Lung microvascular endothelial cell (primary cell): ENCODE results near the gene TP53I13. TPM values are rescaled to one million over a fixed set of nuclear protein-coding genes. Genes with fewer than 3 reads are reported as not detected.
A peak's percentile ranks its signal among the peaks of the same experiment; 100 is the strongest.
"Not testable (repeated sequence)": the region's sequence is repeated elsewhere in the genome, so short reads cannot be mapped to it uniquely, and the experiment has no call there.

Experiments used
- DNase-seq, 2 donors: peaks; one replicate each; pipeline versions ENCODE4 v3.0.0 to v3.0.0-alpha.2; 2010; ENCODE audit warnings: low read depth in 2 of 2
- total RNA-seq: library from RNA; depleted of rRNA; stranded (reverse); fragments of >200 nt; gene quantifications from 2 replicates; pipeline ENCODE4 v1.2.1, GENCODE V29; 2014

TP53I13 gene
- total RNA-seq = 17.7 and 29.2 TPM in 2 replicates

- peak; percentile 71 for DNase-seq
These were observed at the start of gene TP53I13 for GRCh38 chr17:29568331-29569244. TSS of gene TP53I13 (plus strand) at chr17:29568701. CDS start at chr17:29568759, 58 bp downstream.

DNA sequence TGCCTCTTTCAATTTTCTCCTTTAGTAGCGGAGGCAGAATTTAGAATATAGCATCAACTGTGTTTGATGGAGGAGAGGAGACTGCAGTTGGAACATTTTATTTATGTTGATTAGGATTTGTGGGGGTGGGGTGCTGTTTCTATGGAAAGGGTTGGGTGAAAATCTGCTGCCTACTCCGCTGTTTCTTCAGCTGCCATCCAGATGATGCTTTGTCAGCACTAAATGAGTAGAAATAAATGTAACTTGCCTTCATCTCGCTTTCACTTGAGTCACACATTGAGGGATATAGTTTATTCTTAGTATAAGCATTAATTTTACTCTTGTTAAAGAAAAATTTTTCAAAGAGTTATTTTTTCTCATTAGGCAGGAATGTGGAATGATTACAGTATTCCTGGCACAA lies 43.8 kb upstream of the TP53I13 start:
- DNase-seq = no peak

- DNase-seq = no peak
These were observed 42.2 kb upstream of the TP53I13 start for GRCh38 chr17:29526322-29526721.

DNA sequence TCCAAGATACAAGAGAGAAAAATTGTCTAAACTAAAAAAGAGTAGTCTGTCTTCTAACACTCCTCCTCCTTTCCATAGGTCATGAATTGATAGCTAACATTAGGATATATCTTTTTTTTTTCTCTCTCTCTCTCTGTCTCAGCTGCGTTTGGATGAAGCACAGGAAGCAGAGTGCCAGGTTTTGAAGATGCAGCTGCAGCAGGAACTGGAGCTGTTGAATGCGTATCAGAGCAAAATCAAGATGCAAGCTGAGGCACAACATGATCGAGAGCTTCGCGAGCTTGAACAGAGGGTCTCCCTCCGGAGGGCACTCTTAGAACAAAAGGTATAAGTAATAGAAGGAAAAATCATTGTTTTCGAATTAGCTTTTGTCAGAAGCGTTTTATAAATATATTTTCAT lies 34.5 kb upstream of the TP53I13 start:
- DNase-seq = no peak

DNA sequence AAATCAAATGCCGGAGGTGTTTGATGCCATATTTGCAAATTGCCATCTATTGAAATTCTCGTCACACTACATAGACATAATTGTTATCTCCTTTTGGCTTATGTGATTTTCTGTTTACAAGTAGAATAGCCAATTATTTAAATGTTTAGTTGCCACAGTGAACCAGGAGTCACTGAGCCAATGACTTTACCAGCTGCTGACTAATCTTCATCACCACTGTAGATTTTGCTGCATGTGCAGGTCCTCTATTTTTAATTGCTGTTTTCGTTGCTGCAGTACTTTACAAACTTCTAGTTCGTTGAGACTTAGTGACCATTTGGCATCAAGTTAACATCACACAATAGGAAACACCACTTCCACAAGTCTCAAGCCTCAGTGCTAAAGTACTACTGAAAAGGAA lies 24.4 kb upstream of the TP53I13 start:
- DNase-seq = no peak

DNA sequence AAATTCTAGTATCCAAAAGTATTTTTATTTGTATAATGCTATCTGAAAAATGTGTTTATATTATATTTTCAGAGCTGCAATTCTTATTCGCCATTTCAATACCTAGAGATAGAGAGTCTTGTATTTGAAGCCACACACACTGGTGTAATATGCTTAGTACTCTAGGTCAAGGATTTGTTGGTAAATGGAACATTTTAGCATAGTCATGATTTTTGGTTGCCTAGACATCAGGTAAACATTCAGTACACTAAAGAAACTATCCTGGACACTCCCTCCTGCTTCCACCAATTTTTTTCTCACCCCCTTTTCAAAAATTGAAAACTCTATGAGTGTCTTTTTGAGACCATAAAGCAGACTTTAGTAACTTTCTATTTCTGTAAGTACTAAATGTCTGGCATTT lies 22.4 kb upstream of the TP53I13 start:
- peak; percentile 8 to 43 for DNase-seq

DNA sequence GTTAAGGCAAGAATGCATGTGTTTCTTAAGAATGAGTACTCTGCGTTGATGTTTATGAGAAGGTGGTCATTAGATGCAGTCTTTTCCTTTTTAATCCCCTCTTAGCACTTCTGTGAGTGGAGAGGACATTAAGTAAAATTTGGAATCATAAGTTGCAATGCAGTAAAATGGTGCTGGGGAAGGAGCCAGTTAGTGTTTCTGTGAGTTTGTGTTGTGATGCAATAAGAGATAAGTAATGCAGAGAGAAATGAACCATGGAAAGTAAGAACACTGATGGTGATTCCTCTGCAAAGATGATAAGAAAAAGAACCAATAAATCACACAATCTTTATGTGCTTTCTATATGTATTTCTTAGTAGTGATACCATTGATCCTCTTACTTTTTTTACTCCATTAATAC lies 21.7 kb upstream of the TP53I13 start:
- DNase-seq = no peak

DNA sequence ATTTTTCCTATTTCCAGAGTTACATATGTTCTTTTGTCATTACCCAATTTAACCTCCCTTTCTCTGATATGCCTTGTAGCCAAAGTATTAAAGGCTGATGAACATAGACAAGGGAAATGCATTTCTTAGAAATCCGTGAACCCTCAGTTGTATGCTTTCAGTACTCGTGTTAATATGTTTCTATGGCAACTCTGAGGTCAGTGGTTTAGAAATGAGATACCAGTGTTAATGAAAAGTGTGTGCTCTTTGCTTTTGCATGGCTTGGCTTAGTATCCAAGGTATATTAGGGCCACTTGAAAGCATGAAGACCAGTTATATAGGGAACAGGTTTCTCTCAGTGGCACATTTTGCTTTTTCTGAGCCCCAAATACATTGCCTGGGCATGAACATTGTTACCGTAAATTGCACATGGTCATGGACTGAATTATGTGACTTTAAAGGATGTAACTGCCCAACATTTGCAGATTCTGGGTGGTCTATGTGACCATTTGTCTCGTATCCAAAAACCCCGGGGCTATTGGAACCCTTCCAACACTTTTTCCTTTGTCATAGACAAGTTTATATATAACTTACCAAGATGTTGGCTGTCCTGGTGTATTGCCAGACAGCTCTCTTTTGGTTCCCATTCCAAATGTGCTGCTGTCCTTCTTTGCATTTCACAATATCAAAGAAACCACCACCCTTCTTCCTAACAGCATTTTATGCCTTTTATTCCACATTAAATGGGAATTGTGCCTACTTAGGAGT lies 19.2 kb upstream of the TP53I13 start:
- no peak for DNase-seq

DNA sequence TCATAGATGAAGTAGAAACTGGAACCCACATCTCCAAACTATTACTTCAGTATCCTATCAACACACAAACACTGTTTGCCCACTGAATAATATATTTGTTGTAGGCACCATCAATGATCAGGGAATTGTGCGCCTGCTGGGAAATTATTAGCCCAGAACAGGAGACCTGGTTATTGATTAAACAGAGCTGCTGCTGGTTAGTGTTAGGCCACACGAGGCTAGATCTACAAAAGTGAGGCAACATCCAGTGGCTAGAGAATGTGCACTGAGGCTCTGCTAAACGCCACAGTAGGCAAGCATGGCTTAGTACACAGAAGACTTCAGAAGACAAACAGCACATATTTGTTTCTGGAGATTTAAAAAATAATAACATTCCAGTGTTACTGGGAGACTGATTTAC lies 12.7 kb upstream of the TP53I13 start:
- no peak for DNase-seq

DNA sequence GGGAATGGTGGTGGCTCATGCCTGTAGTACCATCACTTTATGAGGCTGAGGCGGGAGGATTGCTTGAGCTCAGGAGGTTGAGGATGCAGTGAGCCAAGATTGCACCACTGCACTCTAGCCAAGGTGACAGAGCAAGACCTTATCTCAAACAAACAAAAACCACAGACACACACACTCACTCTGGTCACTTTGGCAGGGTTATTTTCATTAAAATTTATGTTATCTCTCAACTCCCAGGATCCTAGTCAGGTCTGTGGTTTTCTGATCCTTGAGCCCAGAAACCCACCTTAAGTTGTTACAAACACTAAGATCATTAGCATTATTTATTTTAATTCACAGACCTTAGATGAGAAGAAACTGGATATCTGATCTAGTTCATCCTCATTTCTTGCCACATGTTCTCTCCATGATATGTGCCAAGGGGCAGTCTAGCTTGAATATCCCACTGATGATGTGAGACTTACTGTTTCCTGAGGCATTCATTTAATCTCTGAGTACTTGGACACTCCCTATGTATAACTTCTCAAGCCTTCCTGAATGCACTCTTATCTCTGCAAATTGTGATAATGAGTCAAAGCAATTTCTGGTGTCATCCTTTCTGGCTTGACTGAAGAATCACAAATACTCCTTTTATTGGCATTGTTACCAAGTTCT lies 11.3 kb upstream of the TP53I13 start:
- DNase-seq = no peak

GRCh38 chr17:29557739-29558116 lies 10.8 kb upstream of the TP53I13 start:
- DNase-seq = no peak

GRCh38 chr17:29558139-29558538 lies 10.4 kb upstream of the TP53I13 start:
- not testable (repeated sequence) for DNase-seq

DNA sequence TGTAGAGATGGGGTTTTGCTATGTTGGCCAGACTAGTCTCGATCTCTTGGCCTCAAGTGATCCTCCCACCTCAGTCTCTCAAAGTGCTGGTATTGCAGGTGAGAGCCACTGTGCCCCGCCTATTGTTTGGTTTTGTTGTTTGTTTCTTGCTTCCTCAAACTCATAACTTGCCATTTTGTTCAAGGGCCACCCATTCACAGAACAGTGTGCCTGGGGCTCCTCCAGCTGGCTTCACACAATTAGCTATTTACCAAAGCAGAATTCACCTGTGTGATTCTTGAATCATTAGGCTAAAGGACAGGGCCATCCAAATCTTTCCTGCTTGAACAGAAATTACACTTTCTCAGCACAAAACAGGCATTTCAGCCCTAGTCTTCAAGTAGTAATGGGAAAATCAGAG lies 8.9 kb upstream of the TP53I13 start:
- no peak for DNase-seq

- DNase-seq = no peak
These were observed 8.2 kb upstream of the TP53I13 start for GRCh38 chr17:29560316-29560715.

DNA sequence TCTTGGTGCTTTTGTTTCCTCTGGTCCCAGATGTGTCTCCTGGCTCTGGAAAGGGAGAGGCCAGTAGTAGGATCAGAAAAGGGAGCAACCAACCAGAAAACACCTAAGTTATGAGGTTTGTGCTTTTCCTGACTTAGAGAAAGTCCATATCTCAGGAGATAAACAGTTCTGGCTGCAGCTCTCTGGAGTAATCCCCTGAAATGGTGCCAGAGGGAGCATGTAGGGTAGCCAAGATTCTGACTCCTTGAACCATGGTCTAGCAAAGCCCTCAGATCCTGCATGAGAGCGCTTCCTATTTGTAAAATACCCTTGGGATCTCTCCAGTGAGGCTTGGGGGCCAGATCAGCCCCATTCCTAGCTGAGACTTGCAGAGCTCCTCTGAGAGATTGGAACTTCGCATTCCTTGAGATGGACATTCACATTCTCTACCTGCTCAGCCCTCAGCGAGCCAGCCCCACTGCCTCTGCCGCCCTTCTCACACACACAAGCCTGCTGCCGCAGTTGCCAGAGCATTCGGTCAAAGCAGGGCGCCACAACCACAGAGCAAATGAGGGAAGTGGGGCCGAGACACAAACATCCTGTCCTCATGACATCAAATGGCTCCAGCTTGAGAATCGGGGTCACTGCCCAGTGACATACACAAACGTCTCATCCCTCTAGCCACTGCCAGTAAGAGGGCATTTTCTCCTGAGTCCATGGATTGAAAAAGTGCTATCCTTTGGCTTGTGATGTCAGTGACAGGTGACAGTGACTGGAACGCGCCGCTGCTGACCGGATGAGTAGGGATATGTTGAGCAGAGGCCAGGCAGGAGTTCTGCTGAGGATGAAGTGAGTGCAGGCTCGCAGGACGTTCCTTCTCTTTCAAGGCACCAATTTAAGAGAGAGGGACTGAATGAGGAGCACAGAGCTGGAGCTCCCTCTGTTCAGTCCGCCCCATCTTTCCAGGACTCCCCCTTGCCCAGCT lies 6.7 kb upstream of the TP53I13 start:
- DNase-seq = peak in 1 of 2 donors; percentile 33

- no peak for DNase-seq
These were observed 5.9 kb upstream of the TP53I13 start for GRCh38 chr17:29562615-29563014.

GRCh38 chr17:29563816-29564215 lies 4.7 kb upstream of the TP53I13 start:
- no peak for DNase-seq

- DNase-seq = peak in 1 of 2 donors; percentile 38
These were observed 2.6 kb upstream of the TP53I13 start for GRCh38 chr17:29565643-29566472.

GRCh38 chr17:29566473-29567303 lies 1.8 kb upstream of the TP53I13 start, which contains the start of gene ABHD15:
TSS of gene ABHD15 (minus strand) at chr17:29567037. CDS start at chr17:29566966, 71 bp downstream.
- peak; percentile 75 to 78 for DNase-seq
